ENCODE data around the gene TARBP2. TPM values are rescaled to one million over a fixed set of nuclear protein-coding genes. Genes with fewer than 3 reads are reported as not detected.
"Not testable (repeated sequence)": the region's sequence is repeated elsewhere in the genome, so short reads cannot be mapped to it uniquely, and the experiment has no call there.

Gene TARBP2
- total and polyA plus RNA-seq, 8 donors: 11.7 to 50.1 (median 17.1) TPM

- peaks cover 13 to 24% (median 19%) of the 10 kb centered on the region in 3 donors for H3K4me1 ChIP-seq
- 5 to 6% methylated on average over 1 of the region's 1 CpG for WGBS, 2 donors
- ATAC-seq (peak; percentile 88 to 93 (median 92)), DNase-seq (peak in 3 of 6 donors; percentile 19 to 53 (median 40)), FAIRE-seq (peak; percentile 5)
- TF ChIP-seq CTCF (IDR thresholded peaks at IDR 0.05): no peak
- intact Hi-C loops (cut with DNase I): no loop called here
- H3K27ac ChIP-seq: peak overlapping the region; percentile 10 to 88 (median 62)
- H3K4me3 ChIP-seq: no peak overlapping the region
- peaks cover 0 to 58% (median 20%) of the 10 kb centered on the region in 3 donors for H3K36me3 ChIP-seq
- H3K9me3 ChIP-seq: no peaks in the 10 kb centered on the region
- no peaks in the 10 kb centered on the region for H3K27me3 ChIP-seq
Measured at GRCh38 chr12:53538209-53538689, 37.2 kb downstream of the TARBP2 start.

GRCh38 chr12:53539526-53539925 is 38.4 kb downstream of the TARBP2 start:
- Histone ChIP-seq H3K27me3 (no peaks in the 10 kb centered on the region), H3K9me3 (no peaks in the 10 kb centered on the region), H3K27ac (peak overlapping the region in 2 of 4 donors; percentile 81 to 88), H3K4me1 (peaks cover 13 to 24% (median 19%) of the 10 kb centered on the region in 3 donors), H3K36me3 (peaks cover 0 to 45% (median 18%) of the 10 kb centered on the region in 3 donors), H3K4me3 (no peak overlapping the region)
- ATAC-seq (no peak), FAIRE-seq (no peak), DNase-seq (no peak)
- TF ChIP-seq CTCF (IDR thresholded peaks at IDR 0.05): no peak
- WGBS, 2 donors: 95 to 96% methylated on average over 3 of the region's 3 CpGs
- intact Hi-C loops (cut with DNase I): no loop called here

GRCh38 chr12:53543539-53543938 is 42.5 kb downstream of the TARBP2 start:
- FAIRE-seq (no peak), DNase-seq (peak in 3 of 6 donors; percentile 29 to 49 (median 31)), ATAC-seq (peak; percentile 51 to 93 (median 89))
- Histone ChIP-seq H3K27ac (peak overlapping the region in 2 of 4 donors; percentile 34 to 66), H3K4me3 (no peak overlapping the region), H3K27me3 (no peaks in the 10 kb centered on the region), H3K36me3 (peaks cover 0 to 20% (median 0%) of the 10 kb centered on the region in 3 donors), H3K4me1 (peaks cover 8 to 12% (median 11%) of the 10 kb centered on the region in 3 donors), H3K9me3 (no peaks in the 10 kb centered on the region)
- WGBS, 2 donors: 28 to 29% methylated on average over 5 of the region's 5 CpGs
- intact Hi-C loops (cut with DNase I): loop anchor here in 1 of 3 donors (5.0 kb wide), 1 partner anchor 134 kb away; the partner anchor contains the start of gene ATP5MC2
- TF ChIP-seq CTCF (IDR thresholded peaks at IDR 0.05): peak in 3 of 4 donors; percentile 38 to 61 (median 54)

GRCh38 chr12:53548354-53548753 is 47.3 kb downstream of the TARBP2 start:
- not testable (repeated sequence) for H3K27me3 ChIP-seq, H3K4me1 ChIP-seq, ATAC-seq, H3K27ac ChIP-seq, FAIRE-seq, H3K9me3 ChIP-seq, H3K4me3 ChIP-seq, DNase-seq
- 96 to 98% methylated on average over 6 of the region's 6 CpGs for WGBS, 2 donors
- H3K36me3 ChIP-seq: peaks cover 0 to 21% (median 11%) of the 10 kb centered on the region in 3 donors
- intact Hi-C loops (cut with DNase I): loop anchor here in 1 of 3 donors (5.0 kb wide), 1 partner anchor 124 kb away; no protein-coding TSS in a partner anchor

- WGBS, 2 donors: 98 to 99% methylated on average over 8 of the region's 8 CpGs
- intact Hi-C loops (cut with DNase I): loop anchor here in 1 of 3 donors (10.0 kb wide), 1 partner anchor 65 kb away; no protein-coding TSS in a partner anchor
Measured at GRCh38 chr12:53550131-53550530, 49.0 kb downstream of the TARBP2 start.

GRCh38 chr12:53550595-53550994 is 49.5 kb downstream of the TARBP2 start:
- ATAC-seq (no peak), DNase-seq (no peak), FAIRE-seq (no peak)
- Histone ChIP-seq H3K9me3 (no peaks in the 10 kb centered on the region), H3K27me3 (no peaks in the 10 kb centered on the region), H3K27ac (no peak overlapping the region), H3K4me3 (no peak overlapping the region), H3K36me3 (peaks cover 0 to 21% (median 11%) of the 10 kb centered on the region in 3 donors), H3K4me1 (no peaks in the 10 kb centered on the region)
- no peak for TF ChIP-seq CTCF (IDR thresholded peaks at IDR 0.05)
- 93 to 97% methylated on average over 1 of the region's 1 CpG for WGBS, 2 donors
- intact Hi-C loops (cut with DNase I): loop anchor here in 1 of 3 donors (10.0 kb wide), 1 partner anchor 64 kb away; no protein-coding TSS in a partner anchor

More at GRCh38 chr12:53550131-53550530, 49.0 kb downstream of the TARBP2 start:
- not testable (repeated sequence) for FAIRE-seq, H3K27ac ChIP-seq, ATAC-seq, H3K4me1 ChIP-seq, H3K4me3 ChIP-seq, DNase-seq, H3K9me3 ChIP-seq, H3K27me3 ChIP-seq
- peaks cover 0 to 21% (median 11%) of the 10 kb centered on the region in 3 donors for H3K36me3 ChIP-seq
